GM21390 (cell line): Measurements from ENCODE around the gene MUC5AC.

ENCODE experiments used
- ATAC-seq: cut with Tn5 transposase; IDR thresholded peaks from one replicate; pipeline ENCODE4 v1.9.1; 2021; ENCODE audit not compliant: unreplicated experiment

MUC5AC gene

DNA sequence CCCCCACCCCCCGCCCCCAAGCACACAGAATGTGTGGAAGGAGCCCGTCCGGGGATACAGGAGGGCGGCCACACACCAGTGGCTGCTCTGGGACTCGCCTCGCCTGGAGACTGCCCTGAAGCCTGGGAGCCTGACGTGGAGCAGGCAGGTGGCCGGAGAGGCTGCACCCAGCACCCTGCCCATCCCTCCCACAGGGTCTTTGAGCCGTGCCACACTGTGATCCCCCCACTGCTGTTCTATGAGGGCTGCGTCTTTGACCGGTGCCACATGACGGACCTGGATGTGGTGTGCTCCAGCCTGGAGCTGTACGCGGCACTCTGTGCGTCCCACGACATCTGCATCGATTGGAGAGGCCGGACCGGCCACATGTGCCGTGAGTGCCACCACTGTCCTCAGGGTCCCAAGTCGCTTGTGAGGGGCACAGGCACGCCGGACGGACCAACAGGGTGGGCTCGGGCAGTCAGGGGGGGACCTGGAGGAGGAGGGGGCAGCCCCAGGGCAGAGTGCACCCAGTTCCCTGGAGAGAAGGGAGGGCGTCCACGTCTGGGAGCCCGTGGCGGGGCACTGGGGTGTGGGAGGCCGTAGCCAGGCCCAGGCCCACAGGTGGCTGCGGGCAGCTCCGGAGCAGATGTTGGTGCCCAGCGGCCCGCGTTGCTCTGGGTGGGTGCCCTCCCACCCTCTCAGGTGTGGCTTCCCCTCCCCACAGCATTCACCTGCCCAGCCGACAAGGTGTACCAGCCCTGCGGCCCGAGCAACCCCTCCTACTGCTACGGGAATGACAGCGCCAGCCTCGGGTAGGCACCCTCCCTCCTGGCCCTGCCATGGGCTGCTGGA lies 38.1 kb downstream of the MUC5AC start:
- ATAC-seq, result no peak

DNA sequence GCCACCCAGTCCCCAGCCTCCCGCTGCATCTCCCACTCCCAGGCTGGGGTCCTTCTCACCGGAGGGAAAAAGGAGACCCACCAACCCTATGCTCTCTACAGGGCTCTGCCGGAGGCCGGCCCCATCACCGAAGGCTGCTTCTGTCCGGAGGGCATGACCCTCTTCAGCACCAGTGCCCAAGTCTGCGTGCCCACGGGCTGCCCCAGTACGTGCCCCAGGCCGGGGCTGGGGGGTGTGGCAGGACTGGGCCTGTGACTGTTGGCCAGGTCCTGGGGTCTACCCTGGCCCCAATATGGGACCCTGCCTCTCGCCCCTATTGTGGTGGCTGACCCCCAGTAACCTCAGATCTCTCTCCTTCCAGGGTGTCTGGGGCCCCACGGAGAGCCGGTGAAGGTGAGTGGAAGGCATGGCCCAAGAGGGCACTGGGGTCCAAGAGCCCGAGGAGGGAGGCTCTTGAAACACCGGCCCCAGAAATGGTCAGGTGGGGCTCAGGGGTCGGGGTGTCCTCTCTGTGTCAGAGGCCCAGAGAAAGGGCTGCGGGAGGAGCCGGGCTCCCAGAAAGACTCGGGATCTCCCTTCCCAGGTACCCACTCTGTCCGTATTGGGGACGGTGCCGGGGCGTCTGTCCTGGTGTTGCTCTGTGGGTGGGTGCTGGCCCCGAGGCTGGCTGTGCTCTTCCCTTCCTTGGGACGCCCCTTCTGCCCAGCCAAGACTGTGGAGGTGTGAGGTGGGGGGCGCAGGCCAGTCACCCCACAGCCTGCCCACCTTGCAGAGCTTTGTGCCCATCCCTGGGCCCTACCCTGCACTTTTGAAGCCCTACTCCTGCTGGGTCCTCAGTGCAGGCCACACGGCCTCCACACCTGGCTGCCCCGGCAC lies 39.0 kb downstream of the MUC5AC start:
- ATAC-seq, result no peak

DNA sequence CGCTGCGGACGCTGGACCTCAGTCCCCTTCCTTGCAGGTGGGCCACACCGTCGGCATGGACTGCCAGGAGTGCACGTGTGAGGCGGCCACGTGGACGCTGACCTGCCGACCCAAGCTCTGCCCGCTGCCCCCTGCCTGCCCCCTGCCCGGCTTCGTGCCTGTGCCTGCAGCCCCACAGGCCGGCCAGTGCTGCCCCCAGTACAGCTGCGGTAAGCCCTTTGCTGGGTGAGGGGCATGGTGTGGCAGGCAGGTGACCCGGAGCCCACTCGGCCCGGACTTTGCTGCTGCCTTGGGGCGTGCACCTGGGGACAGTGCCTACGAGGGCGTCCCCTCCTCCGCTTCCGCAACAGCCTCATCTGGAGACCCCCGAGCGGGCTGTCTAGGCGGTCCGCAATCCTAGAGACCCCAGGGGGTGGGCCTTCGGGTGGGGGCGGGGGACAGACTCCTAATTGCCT lies 39.7 kb downstream of the MUC5AC start:
- no peak for ATAC-seq

DNA sequence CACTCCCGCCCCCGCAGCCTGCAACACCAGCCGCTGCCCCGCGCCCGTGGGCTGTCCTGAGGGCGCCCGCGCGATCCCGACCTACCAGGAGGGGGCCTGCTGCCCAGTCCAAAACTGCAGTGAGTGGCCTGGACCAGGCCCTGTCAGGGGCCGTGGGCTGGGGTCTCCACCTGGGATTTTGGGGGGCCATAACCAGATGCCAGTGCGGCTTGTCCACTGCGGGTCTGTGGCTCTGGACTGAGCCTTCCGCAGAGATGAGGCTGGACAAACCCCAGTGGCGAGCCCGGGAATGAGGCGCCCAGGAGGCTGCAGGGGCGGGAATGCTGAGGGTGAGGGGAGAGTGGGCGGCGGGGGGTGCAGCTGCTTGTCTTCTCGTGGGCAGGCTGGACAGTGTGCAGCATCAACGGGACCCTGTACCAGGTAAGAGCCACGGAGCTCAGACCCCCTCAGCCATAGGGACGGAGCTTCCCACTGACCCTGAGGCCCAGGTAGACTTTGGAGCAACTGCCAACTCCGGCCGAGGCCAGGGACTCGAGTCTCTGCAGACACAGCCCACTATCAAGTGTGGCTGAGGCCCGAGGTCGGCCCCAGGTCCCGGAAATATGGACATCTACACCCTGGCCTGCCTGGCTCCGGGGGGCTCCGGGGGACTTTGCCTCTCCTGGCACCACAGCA lies 40.3 kb downstream of the MUC5AC start:
- no peak for ATAC-seq

DNA sequence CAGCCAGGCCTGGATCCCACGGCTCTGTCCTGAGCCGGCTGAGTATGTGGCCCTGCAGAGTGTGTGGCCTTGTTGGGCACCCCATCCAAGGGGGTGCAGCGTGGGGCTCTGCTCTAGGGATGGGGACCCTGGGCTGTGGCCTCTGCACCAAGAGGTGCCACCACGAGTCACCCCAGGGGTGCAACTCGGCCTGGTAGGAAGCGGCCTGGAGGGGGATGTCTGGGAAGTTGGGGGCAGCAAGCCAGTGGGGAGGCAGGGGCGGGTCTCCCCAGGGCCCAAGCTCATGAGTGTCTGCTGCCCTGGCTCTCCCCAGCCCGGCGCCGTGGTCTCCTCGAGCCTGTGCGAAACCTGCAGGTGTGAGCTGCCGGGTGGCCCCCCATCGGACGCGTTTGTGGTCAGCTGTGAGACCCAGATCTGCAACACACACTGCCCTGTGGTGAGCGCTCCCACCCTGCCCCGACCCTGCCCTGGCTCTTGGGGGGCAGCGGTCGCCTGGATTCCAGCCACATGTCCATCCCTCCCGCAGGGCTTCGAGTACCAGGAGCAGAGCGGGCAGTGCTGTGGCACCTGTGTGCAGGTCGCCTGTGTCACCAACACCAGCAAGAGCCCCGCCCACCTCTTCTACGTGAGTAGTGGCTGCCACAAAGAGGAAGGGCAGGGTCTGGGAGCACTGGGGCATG lies 40.9 kb downstream of the MUC5AC start:
- ATAC-seq, result no peak

DNA sequence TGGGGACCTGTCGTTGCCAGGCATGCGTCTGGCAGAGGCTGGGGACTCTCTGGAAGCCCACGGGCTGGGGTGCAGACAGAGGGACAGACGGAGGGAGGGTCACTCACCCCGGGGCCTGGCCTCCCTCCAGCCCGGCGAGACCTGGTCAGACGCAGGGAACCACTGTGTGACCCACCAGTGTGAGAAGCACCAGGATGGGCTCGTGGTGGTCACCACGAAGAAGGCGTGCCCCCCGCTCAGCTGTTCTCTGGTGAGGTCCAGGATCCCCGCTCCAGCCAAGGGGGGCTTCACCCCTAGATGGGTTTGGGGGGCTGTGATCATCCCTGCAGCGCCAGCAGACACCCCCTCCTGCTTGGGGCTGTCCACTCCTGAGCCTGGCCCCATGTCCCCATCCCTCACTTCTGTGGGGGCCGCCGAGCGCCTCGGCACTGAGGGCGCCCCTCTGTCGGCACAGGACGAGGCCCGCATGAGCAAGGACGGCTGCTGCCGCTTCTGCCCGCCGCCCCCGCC lies 41.5 kb downstream of the MUC5AC start:
- ATAC-seq, result no peak

DNA sequence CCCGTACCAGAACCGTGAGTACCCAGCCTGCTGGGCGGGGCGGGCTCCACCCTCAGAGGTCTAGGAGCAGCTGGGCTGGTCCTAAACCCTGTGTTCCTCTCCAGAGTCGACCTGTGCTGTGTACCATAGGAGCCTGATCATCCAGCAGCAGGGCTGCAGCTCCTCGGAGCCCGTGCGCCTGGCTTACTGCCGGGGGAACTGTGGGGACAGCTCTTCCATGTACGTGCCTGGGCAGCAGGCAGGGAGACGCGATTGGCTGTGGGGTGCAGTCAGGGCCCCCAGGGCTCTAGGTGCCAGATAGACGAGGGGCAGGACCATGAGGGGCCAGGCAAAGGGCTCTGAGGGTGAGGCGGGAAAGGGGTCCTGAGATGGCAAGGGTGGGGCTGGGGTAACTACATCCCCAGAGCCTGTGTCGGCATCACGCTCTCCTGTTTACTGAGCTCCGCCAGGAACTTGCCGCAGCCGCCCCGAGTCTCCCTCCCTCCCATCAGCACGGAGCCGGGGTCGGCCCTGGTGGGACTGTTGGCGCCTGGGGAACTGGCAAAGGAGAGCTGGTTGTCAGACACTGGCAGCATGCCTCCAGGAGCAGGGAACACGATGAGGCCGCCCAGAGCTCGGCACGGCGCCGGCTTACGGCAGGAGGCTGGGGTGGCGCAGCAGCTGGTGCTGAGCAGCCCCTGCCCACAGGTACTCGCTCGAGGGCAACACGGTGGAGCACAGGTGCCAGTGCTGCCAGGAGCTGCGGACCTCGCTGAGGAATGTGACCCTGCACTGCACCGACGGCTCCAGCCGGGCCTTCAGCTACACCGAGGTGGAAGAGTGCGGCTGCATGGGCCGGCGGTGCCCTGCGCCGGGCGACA lies 42.2 kb downstream of the MUC5AC start:
- ATAC-seq, result no peak

DNA sequence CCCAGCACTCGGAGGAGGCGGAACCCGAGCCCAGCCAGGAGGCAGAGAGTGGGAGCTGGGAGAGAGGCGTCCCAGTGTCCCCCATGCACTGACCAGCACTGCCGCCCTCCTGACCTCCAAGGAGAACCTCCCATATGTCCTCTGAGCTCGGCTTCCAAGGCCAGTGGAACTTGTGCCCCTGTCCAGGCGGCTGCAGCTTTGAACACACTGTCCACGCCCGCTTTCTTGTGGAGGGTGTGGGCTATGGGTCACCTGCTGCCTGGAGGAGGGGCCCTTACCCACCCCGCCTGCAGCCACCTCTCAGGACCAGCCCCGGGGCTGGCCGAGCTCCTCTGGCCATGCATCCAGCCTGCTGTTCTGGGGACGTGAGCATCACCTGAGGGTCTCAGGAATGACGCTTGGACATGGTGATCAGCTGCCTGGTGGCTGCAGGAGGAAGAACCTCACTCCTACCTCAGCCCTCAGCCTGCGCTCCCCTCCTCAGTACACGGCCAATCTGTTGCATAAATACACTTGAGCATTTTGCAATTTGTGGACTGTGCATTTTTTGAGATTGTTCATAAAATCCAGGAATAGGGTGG lies 42.9 kb downstream of the MUC5AC start:
- ATAC-seq, result no peak

DNA sequence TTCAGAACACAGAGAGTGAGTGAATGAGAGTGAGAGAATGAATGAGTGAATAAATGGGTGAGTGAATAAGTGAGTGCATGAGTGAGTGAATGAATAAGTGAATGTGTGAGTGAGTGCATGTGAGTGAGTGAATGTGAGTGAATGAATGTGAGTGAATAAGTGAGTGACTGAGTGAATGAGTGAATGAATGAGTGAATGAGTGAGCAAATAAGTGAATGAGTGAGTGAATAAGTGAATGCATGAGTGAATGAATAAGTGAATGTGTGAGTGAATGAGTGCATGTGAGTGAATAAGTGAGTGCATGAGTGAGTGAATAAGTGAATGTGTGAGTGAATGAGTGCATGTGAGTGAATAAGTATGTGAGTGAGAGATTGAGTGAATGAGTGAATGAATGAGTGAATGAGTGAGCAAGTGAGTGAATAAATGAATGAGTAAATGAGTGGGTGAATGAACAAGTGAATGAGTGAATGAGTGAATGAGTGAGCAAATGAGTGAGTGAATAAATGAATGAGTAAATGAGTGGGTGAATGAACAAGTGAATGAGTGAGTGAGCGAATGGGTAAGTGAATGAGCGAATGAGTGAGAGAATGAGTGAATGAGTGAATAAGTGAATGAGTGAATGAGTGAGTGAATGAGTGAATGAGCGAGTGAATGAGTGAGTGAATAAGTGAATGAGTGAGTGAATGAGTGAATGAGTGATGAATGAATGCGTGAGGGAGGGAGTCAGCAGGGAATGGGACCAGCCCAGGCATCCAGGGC lies 43.8 kb downstream of the MUC5AC start:
- no peak for ATAC-seq

DNA sequence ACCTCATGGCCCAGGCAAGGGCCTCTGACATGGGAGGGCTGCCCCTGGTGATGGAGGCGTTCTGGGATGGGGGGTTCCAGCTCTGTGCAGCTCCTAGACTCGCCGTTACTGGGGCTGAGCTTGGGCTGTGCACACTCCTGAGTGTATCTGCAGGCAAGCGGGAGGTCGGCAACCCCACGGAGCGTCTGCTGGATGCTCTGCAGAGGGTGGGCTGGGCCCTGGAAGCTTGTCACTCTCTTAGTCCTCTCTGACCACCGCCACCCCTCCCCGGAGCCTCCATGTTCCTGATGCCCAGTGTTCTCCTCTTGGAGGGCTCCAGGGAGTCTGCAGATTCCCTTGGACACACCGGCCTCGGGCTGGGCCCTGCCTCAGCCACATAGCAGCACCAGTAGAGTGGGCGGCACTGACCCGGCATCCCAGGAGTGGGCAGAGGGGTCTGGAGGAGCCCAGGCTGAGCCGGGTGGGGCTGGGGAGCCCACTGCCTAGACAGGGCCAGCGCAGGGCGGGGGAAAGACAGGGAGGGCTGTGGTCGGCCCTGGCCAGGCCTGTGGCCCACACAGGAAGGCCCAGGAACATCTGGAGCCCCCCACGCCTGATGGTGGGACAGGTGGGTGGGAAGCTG lies 44.5 kb downstream of the MUC5AC start:
- ATAC-seq, result no peak

DNA sequence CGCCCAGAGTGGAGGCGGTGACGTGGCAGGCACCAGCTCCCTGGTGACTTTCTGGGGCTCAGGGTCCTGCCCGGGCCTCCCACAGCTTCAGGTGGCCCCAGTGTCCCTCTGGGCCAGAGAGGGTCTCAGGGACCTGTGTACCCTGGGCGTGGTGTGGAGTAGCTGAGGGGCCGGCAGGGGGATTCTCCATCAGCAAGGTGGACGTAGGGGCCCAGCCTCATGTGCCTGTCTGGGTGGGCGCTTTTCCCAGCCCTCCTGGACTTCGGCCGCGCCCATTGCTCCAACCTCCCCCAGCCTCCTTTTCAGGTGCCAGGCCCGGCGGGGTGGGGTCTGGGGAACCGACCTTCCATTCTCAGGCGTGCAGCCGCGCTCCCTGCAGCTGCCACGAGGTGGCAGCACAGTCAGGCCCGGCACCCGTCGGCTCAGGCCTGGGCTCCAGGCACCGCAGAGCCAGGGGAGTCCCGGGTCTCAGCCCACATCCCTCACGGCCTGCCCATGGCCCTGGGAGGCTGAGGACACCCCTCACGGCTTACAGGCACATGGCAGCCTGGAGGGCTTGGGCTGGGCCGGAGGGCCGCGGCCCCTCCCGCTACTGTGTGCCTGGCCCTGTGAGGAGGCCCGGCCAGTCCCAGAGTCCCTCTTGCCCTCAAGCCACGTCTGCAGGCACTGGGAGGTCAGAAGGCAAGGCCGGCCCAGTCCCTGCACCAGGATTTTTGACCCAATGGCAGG lies 45.2 kb downstream of the MUC5AC start:
- ATAC-seq, result no peak

- ATAC-seq, result no peak
Observed at GRCh38 chr11:1203505-1204271, 45.9 kb downstream of the MUC5AC start.

- ATAC-seq, result no peak
Observed at GRCh38 chr11:1204381-1205101, 46.8 kb downstream of the MUC5AC start.

- no peak for ATAC-seq
Observed at GRCh38 chr11:1205121-1205986, 47.6 kb downstream of the MUC5AC start.

- no peak for ATAC-seq
Observed at GRCh38 chr11:1205987-1206331, 48.2 kb downstream of the MUC5AC start.
